ENCODE measurements around the gene CLGN.

The CLGN gene

DNA sequence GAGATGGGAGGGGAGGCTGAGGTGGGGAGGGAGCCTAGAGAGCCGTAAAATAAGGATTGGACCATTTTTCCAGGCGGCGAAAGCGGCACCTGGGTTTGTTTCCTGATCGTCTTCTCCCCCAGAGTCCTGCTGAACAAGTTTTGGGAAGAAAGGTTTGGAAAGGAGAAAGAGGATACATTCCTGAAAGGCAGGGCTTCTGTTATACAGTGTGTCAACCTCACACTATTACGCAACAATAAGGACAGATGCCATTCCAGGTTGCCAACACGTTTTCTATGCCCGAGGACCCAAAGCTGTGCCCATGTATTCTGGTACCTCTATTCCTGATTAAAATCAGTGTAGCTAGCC, 53.3 kb downstream of the CLGN start:
- no peaks in the 10 kb centered on the region for H3K9me3 ChIP-seq (ENCODE audit: control insufficient read depth, insufficient read depth, low read depth, low read length)
- peaks cover 6% of the 10 kb centered on the region for H3K4me1 ChIP-seq (ENCODE audit: control insufficient read depth, insufficient read depth, low read length)
- H3K36me3 ChIP-seq (ENCODE audit: control insufficient read depth, insufficient read depth, low read length), result no peaks in the 10 kb centered on the region; the same call in 1 of the 2 replicates
- H3K27me3 ChIP-seq (ENCODE audit: control insufficient read depth, insufficient read depth, low read length), result no peaks in the 10 kb centered on the region
- peak overlapping the region; percentile 76 for H3K9ac ChIP-seq (ENCODE audit: low read length)
- peak overlapping the region; percentile 88 for H3K4me3 ChIP-seq (ENCODE audit: low read depth, low read length)
- H3K27ac ChIP-seq (ENCODE audit: low read depth, low read length), result peak overlapping the region; percentile 48; the same call in 1 of the 2 replicates

- Histone ChIP-seq H3K9me3 (ENCODE audit: control insufficient read depth, insufficient read depth, low read depth, low read length) (no peaks in the 10 kb centered on the region), H3K4me1 (ENCODE audit: control insufficient read depth, insufficient read depth, low read length) (peaks cover 6% of the 10 kb centered on the region), H3K36me3 (ENCODE audit: control insufficient read depth, insufficient read depth, low read length) (no peaks in the 10 kb centered on the region), H3K27ac (ENCODE audit: low read depth, low read length) (peak within 1 kb of the TSS; percentile 48; the same call in 1 of the 2 replicates), H3K27me3 (ENCODE audit: control insufficient read depth, insufficient read depth, low read length) (no peaks in the 10 kb centered on the region), H3K9ac (ENCODE audit: low read length) (peak within 1 kb of the TSS; percentile 76), H3K4me3 (ENCODE audit: low read depth, low read length) (peak within 1 kb of the TSS; percentile 88)
These were observed 53.9 kb downstream of the CLGN start, which contains the start of gene SCOC for GRCh38 chr4:140373328-140374129. SCOC (plus strand) TSS chr4:140373646; CDS start chr4:140379171, 5,525 bp downstream.

DNA sequence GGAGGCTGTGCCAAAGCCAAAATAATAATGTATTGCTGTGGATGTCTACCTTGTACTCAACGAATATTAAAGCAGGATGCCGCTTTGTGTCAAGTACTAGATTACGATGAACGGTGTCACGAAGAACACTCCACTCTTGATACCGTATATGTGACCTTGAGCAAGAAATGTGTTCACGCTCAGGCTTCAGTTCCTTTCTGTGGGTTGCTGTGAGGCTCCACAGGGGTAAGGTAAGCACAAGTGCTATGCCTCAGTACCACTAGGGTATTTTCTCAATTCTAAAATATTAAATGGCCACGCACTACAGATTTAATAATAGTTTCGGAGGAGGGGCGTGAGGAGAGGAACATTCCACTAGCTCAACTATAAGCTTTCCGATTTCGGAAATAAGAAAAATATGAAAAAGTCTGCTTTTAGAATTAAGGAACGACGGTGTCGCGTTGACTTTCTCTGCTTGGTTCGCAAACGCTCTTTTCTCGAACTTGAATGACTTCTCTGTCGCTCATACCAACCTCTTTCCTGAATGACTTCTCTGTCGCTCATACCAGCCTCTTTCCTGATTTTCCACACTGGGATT, 54.6 kb downstream of the CLGN start:
- no peaks in the 10 kb centered on the region for H3K27me3 ChIP-seq (ENCODE audit: control insufficient read depth, insufficient read depth, low read length)
- no peaks in the 10 kb centered on the region for H3K9me3 ChIP-seq (ENCODE audit: control insufficient read depth, insufficient read depth, low read depth, low read length)
- peaks cover 6% of the 10 kb centered on the region for H3K4me1 ChIP-seq (ENCODE audit: control insufficient read depth, insufficient read depth, low read length)
- H3K9ac ChIP-seq (ENCODE audit: low read length), result peak overlapping the region; percentile 74
- no peak overlapping the region for H3K27ac ChIP-seq (ENCODE audit: low read depth, low read length)
- H3K36me3 ChIP-seq (ENCODE audit: control insufficient read depth, insufficient read depth, low read length), result no peaks in the 10 kb centered on the region
- H3K4me3 ChIP-seq (ENCODE audit: low read depth, low read length), result peak overlapping the region; percentile 73

- Histone ChIP-seq H3K27me3 (ENCODE audit: control insufficient read depth, insufficient read depth, low read length) (0 out of 2 replicates have a peak, but pooled peaks cover 2% of the 10 kb centered on the region), H3K4me3 (ENCODE audit: low read depth, low read length) (no peak overlapping the region), H3K9ac (ENCODE audit: low read length) (no peak overlapping the region), H3K9me3 (ENCODE audit: control insufficient read depth, insufficient read depth, low read depth, low read length) (no peaks in the 10 kb centered on the region), H3K27ac (ENCODE audit: low read depth, low read length) (no peak overlapping the region), H3K4me1 (ENCODE audit: control insufficient read depth, insufficient read depth, low read length) (no peaks in the 10 kb centered on the region), H3K36me3 (ENCODE audit: control insufficient read depth, insufficient read depth, low read length) (no peaks in the 10 kb centered on the region)
These were observed 58.8 kb downstream of the CLGN start for GRCh38 chr4:140368686-140369085.

DNA sequence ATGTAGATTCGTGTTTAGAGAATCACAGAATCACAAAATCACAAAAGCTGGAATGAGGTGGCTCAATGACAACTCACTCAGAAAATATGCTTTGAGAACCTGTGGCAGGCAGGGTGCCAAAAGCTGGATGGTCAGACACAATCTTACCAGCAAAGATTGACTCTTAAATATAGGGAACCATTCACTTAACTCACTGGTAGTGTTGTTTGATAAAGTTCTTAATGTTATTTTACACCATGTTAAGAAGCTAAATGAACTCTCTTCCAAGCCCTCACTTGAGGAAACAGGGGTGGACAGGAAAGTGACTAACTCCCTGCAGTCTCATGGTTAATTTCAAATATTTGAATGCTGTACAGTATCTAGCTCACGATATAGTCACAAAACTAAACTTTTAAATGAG, 59.7 kb downstream of the CLGN start:
- Histone ChIP-seq H3K27me3 (ENCODE audit: control insufficient read depth, insufficient read depth, low read length) (0 out of 2 replicates have a peak, but pooled peaks cover 2% of the 10 kb centered on the region), H3K4me1 (ENCODE audit: control insufficient read depth, insufficient read depth, low read length) (no peaks in the 10 kb centered on the region), H3K4me3 (ENCODE audit: low read depth, low read length) (no peak overlapping the region), H3K27ac (ENCODE audit: low read depth, low read length) (no peak overlapping the region), H3K9ac (ENCODE audit: low read length) (no peak overlapping the region), H3K36me3 (ENCODE audit: control insufficient read depth, insufficient read depth, low read length) (no peaks in the 10 kb centered on the region), H3K9me3 (ENCODE audit: control insufficient read depth, insufficient read depth, low read depth, low read length) (no peaks in the 10 kb centered on the region)

- Histone ChIP-seq H3K27ac (ENCODE audit: low read depth, low read length) (no peak overlapping the region), H3K27me3 (ENCODE audit: control insufficient read depth, insufficient read depth, low read length) (0 out of 2 replicates have a peak, but pooled peaks cover 2% of the 10 kb centered on the region), H3K9me3 (ENCODE audit: control insufficient read depth, insufficient read depth, low read depth, low read length) (no peaks in the 10 kb centered on the region), H3K9ac (ENCODE audit: low read length) (no peak overlapping the region), H3K4me3 (ENCODE audit: low read depth, low read length) (no peak overlapping the region), H3K4me1 (ENCODE audit: control insufficient read depth, insufficient read depth, low read length) (no peaks in the 10 kb centered on the region), H3K36me3 (ENCODE audit: control insufficient read depth, insufficient read depth, low read length) (no peaks in the 10 kb centered on the region)
These were observed 63.9 kb downstream of the CLGN start for GRCh38 chr4:140363558-140363957.

GRCh38 chr4:140363051-140363450, 64.4 kb downstream of the CLGN start:
- no peaks in the 10 kb centered on the region for H3K9me3 ChIP-seq (ENCODE audit: control insufficient read depth, insufficient read depth, low read depth, low read length)
- no peaks in the 10 kb centered on the region for H3K36me3 ChIP-seq (ENCODE audit: control insufficient read depth, insufficient read depth, low read length)
- H3K9ac ChIP-seq (ENCODE audit: low read length), result no peak overlapping the region
- H3K4me1 ChIP-seq (ENCODE audit: control insufficient read depth, insufficient read depth, low read length), result no peaks in the 10 kb centered on the region
- H3K27ac ChIP-seq (ENCODE audit: low read depth, low read length), result no peak overlapping the region
- H3K27me3 ChIP-seq (ENCODE audit: control insufficient read depth, insufficient read depth, low read length), result 0 out of 2 replicates have a peak, but pooled peaks cover 2% of the 10 kb centered on the region
- H3K4me3 ChIP-seq (ENCODE audit: low read depth, low read length), result no peak overlapping the region

- no peak overlapping the region for H3K4me3 ChIP-seq (ENCODE audit: low read depth, low read length)
- H3K36me3 ChIP-seq (ENCODE audit: control insufficient read depth, insufficient read depth, low read length), result no peaks in the 10 kb centered on the region
- no peak overlapping the region for H3K9ac ChIP-seq (ENCODE audit: low read length)
- no peaks in the 10 kb centered on the region for H3K4me1 ChIP-seq (ENCODE audit: control insufficient read depth, insufficient read depth, low read length)
- no peaks in the 10 kb centered on the region for H3K9me3 ChIP-seq (ENCODE audit: control insufficient read depth, insufficient read depth, low read depth, low read length)
- no peak overlapping the region for H3K27ac ChIP-seq (ENCODE audit: low read depth, low read length)
- 0 out of 2 replicates have a peak, but pooled peaks cover 2% of the 10 kb centered on the region for H3K27me3 ChIP-seq (ENCODE audit: control insufficient read depth, insufficient read depth, low read length)
These were observed 66.3 kb downstream of the CLGN start for GRCh38 chr4:140361099-140361498.

DNA sequence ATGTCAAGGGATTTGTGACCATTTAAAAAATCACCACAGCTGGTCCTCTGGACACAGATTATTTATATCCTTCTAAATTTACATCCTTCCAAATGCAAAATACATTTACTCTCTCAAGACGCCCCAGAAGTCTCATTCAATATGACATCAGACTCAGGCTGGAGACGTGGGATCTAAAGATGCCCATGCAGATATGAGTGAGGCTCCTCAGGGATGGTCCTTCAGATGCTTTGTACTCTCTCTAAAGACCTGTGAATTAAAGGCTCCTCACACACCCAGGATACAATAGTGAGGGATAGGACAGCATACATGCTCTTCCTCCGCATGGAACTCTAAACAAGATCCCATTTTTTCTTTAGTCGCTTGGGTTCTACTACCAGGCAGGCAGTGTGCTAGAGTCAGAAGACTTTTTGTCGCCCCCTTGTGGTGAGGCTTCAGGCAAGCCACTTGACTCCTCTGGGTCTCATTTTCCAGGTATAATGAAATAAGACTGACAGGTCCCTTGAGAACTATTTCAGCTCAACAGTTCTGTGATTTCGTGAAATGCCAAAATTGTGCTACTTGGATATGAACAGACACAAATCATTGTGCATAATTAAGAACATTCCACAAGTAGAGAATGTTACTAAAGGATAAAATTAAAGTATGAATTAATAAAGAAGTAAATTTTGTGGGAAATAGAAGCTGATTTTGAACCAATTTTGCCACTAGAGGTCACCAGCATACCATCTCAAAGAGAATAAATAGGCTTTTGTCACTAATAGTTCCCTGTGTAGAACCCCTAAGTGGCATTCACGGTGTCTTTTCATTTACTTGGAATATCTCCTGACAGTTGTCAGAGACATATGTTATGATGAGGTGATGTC, 67.7 kb downstream of the CLGN start:
- 0 out of 2 replicates have a peak, but pooled peaks cover 1% of the 10 kb centered on the region for H3K27me3 ChIP-seq (ENCODE audit: control insufficient read depth, insufficient read depth, low read length)
- no peaks in the 10 kb centered on the region for H3K36me3 ChIP-seq (ENCODE audit: control insufficient read depth, insufficient read depth, low read length)
- no peak overlapping the region for H3K27ac ChIP-seq (ENCODE audit: low read depth, low read length)
- no peaks in the 10 kb centered on the region for H3K9me3 ChIP-seq (ENCODE audit: control insufficient read depth, insufficient read depth, low read depth, low read length)
- H3K4me1 ChIP-seq (ENCODE audit: control insufficient read depth, insufficient read depth, low read length), result no peaks in the 10 kb centered on the region
- H3K4me3 ChIP-seq (ENCODE audit: low read depth, low read length), result no peak overlapping the region
- H3K9ac ChIP-seq (ENCODE audit: low read length), result no peak overlapping the region

DNA sequence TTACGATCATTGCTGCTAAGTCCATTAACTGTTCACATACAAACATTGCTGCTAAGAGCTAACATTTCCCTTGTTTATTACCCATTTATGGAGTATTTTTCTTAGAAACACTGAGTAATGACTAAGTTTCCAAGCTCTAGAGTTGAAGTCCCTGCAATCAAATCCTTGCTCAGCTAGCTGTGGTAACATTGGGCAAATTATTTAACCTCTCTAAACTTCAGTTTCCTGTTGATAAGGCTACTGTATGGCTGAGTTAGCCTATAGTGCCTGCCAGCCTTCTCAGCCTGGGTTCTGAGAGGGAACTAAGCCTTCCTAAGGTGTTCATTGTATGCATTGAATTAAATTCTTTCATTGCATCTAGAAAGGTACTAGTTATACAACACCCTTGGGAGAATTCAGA, 69.2 kb downstream of the CLGN start:
- Histone ChIP-seq H3K9me3 (ENCODE audit: control insufficient read depth, insufficient read depth, low read depth, low read length) (no peaks in the 10 kb centered on the region), H3K27ac (ENCODE audit: low read depth, low read length) (no peak overlapping the region), H3K27me3 (ENCODE audit: control insufficient read depth, insufficient read depth, low read length) (no peaks in the 10 kb centered on the region), H3K9ac (ENCODE audit: low read length) (no peak overlapping the region), H3K4me3 (ENCODE audit: low read depth, low read length) (no peak overlapping the region), H3K36me3 (ENCODE audit: control insufficient read depth, insufficient read depth, low read length) (no peaks in the 10 kb centered on the region), H3K4me1 (ENCODE audit: control insufficient read depth, insufficient read depth, low read length) (peaks cover 3% of the 10 kb centered on the region; the same call in 1 of the 2 replicates)
